Smooth muscle cell (in vitro differentiated cells): ENCODE results near the gene TBC1D17. TPM values are rescaled to one million over a fixed set of nuclear protein-coding genes. Genes with fewer than 3 reads are reported as not detected.
A peak's percentile ranks its signal among the peaks of the same experiment; 100 is the strongest.

ENCODE experiments used
- DNase-seq: peaks from one replicate; lab custom pipeline; 2025; ENCODE audit not compliant: unreplicated experiment; lab: John Stamatoyannopoulos, UW
- H2AFZ ChIP-seq: fragments of 200-600 bp; sonication (generic); 2 replicates; pipeline ENCODE4 v1.6.0; 2016; ENCODE audit warnings: antibody characterized with exemption, low read depth, mild to moderate bottlenecking
- H3F3A ChIP-seq: fragments of 200-600 bp; sonication (generic); 2 replicates; pipeline ENCODE4 v1.6.0; 2017; ENCODE audit warnings: antibody characterized with exemption, low read depth
- H3K27ac ChIP-seq: fragments of 200-600 bp; sonication (generic); 2 replicates; pipeline ENCODE4 v1.5.1; 2016; ENCODE audit warnings: low read depth, mild to moderate bottlenecking
- H3K27me3 ChIP-seq: fragments of 200-600 bp; sonication (generic); 2 replicates; pipeline ENCODE4 v1.6.1; 2016; ENCODE audit warnings: low read depth, mild to moderate bottlenecking
- H3K36me3 ChIP-seq: fragments of 200-600 bp; sonication (generic); 2 replicates; pipeline ENCODE4 v1.5.1; 2016; ENCODE audit warnings: low read depth
- H3K4me1 ChIP-seq: fragments of 200-600 bp; sonication (generic); 2 replicates; pipeline ENCODE4 v1.5.1; 2016; ENCODE audit warnings: low read depth
- H3K4me2 ChIP-seq: fragments of 200-600 bp; sonication (generic); 2 replicates; pipeline ENCODE4 v1.6.0; 2016; ENCODE audit warnings: mild to moderate bottlenecking
- H3K4me3 ChIP-seq: fragments of 200-600 bp; sonication (generic); 2 replicates; pipeline ENCODE4 v1.5.1; 2016; ENCODE audit warnings: mild to moderate bottlenecking
- H3K79me2 ChIP-seq: fragments of 200-600 bp; sonication (generic); 2 replicates; pipeline ENCODE4 v1.6.0; 2016; ENCODE audit warnings: low read depth, mild to moderate bottlenecking
- H3K9ac ChIP-seq: fragments of 200-600 bp; sonication (generic); 2 replicates; pipeline ENCODE4 v1.6.0; 2016; ENCODE audit warnings: low read depth
- H3K9me3 ChIP-seq: fragments of 200-600 bp; sonication (generic); replicated peaks from 2 replicates; pipeline ENCODE4 v1.5.1; 2016; ENCODE audit warnings: low read depth
- H4K20me1 ChIP-seq: fragments of 200-600 bp; sonication (generic); 2 replicates; pipeline ENCODE4 v1.6.0; 2016; ENCODE audit warnings: low read depth
- WGBS: methylation state at CpG from one replicate; pipeline ENCODE4 v1.1.7; 2016; ENCODE audit warnings: low lambda C conversion rate; 5-methylcytosine and 5-hydroxymethylcytosine counted together
- polyA plus RNA-seq: library from polyadenylated mRNA; unstranded; fragments of >200 nt; fragmentation: Nextera tagmentation; extraction: Ambion mirVana; gene quantifications from 2 replicates; pipeline ENCODE4 v1.2.1, GENCODE V29; 2016
- total RNA-seq: library from RNA; depleted of rRNA; stranded (reverse); fragments of >200 nt; gene quantifications from 2 replicates; pipeline ENCODE4 v1.2.3, GENCODE V29; 2014
- TF ChIP-seq, protein P1 (sequence below): fragments of 200-600 bp; sonication (generic); IDR thresholded peaks from 2 replicates; pipeline ENCODE4 v1.5.1; 2017; ENCODE audit warnings: borderline replicate concordance, mild to moderate bottlenecking, antibody characterized with exemption; ENCODE audit not compliant: insufficient read depth, poor library complexity, severe bottlenecking

Gene TBC1D17
- total and polyA plus RNA-seq, 2 experiments from 2014 or later: 9.2 to 41.8 TPM

GRCh38 chr19:49846408-49846807 lies 31.1 kb upstream of the TBC1D17 start:
- Histone ChIP-seq H3K4me1 (no peaks in the 10 kb centered on the region), H3K4me2 (no peak overlapping the region), H4K20me1 (peaks cover 5% of the 10 kb centered on the region), H3K9ac (no peak overlapping the region), H3K9me3 (no peaks in the 10 kb centered on the region), H3K79me2 (peaks cover 16% of the 10 kb centered on the region), H3K27me3 (no peaks in the 10 kb centered on the region), H3F3A (peaks cover 6% of the 10 kb centered on the region), H3K27ac (no peak overlapping the region), H2AFZ (no peak overlapping the region), H3K36me3 (no peaks in the 10 kb centered on the region), H3K4me3 (no peak overlapping the region)
- DNase-seq: no peak
- 95% methylated on average over 5 of the region's 5 CpGs for WGBS
- TF ChIP-seq, protein P1, sequence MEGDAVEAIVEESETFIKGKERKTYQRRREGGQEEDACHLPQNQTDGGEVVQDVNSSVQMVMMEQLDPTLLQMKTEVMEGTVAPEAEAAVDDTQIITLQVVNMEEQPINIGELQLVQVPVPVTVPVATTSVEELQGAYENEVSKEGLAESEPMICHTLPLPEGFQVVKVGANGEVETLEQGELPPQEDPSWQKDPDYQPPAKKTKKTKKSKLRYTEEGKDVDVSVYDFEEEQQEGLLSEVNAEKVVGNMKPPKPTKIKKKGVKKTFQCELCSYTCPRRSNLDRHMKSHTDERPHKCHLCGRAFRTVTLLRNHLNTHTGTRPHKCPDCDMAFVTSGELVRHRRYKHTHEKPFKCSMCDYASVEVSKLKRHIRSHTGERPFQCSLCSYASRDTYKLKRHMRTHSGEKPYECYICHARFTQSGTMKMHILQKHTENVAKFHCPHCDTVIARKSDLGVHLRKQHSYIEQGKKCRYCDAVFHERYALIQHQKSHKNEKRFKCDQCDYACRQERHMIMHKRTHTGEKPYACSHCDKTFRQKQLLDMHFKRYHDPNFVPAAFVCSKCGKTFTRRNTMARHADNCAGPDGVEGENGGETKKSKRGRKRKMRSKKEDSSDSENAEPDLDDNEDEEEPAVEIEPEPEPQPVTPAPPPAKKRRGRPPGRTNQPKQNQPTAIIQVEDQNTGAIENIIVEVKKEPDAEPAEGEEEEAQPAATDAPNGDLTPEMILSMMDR: no peak

DNA sequence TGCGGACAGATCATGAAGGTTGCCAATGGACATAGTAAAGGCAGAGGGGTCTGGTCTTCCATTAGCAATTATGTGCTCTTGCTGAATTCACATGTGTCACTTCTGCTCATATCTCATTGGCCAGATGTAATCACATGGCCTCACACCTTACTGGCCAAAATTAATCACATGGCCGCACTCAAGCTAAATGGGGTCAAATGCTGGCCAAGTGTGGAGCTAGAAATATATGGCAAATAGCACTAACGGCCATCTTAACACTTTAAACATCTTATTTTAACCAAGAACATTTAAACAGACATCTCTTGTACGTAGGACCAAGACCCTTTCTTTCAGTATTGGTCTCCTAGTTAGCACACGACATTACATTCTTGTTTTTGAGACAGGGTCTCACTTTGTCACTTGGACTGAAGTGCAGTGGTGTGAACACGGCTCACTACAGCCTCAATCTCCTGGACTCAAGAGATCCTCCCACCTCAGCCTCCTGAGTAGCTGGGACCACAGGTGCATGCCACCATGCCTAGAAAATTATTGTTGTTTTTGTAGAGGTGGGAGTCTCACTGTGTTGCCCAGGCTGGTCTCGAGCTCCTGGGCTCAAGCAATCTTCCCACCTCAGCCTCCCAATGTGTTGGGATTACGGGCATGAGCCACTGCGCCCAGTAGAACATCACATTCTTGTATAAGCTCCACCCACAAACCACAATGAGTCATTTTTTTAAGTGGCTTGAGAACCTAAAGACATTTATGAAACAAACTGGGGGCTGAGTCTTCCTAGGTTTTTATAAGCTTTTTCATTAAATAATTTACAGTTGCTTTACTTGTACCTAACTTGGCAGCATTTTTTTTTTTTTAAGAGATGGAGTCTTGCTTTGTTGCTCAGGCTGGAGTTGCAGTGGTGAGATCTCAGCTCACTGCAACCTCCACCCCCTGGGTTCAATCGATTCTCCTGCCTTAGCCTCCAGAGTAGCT lies 29.5 kb upstream of the TBC1D17 start:
- TF ChIP-seq, protein P1: no peak
- no peaks in the 10 kb centered on the region for H3K36me3 ChIP-seq
- H2AFZ ChIP-seq: no peak overlapping the region
- peaks cover 11% of the 10 kb centered on the region for H3K4me1 ChIP-seq
- 73% methylated on average over 10 of the region's 10 CpGs for WGBS
- H4K20me1 ChIP-seq: peaks cover 19% of the 10 kb centered on the region
- no peaks in the 10 kb centered on the region for H3K27me3 ChIP-seq
- DNase-seq: no peak
- no peak overlapping the region for H3K4me2 ChIP-seq
- H3F3A ChIP-seq: peaks cover 12% of the 10 kb centered on the region
- peak overlapping the region; percentile 33 for H3K27ac ChIP-seq
- H3K9ac ChIP-seq: no peak overlapping the region
- H3K9me3 ChIP-seq: no peaks in the 10 kb centered on the region
- peaks cover 32% of the 10 kb centered on the region for H3K79me2 ChIP-seq
- no peak overlapping the region for H3K4me3 ChIP-seq

- Histone ChIP-seq H3K9ac (no peak overlapping the region), H3K9me3 (no peaks in the 10 kb centered on the region), H3K4me2 (no peak overlapping the region), H3K4me3 (no peak overlapping the region), H3K36me3 (no peaks in the 10 kb centered on the region), H3K27ac (peak overlapping the region; percentile 33), H3K79me2 (peaks cover 41% of the 10 kb centered on the region), H3K27me3 (no peaks in the 10 kb centered on the region), H2AFZ (no peak overlapping the region), H4K20me1 (peaks cover 28% of the 10 kb centered on the region), H3F3A (peaks cover 12% of the 10 kb centered on the region), H3K4me1 (peaks cover 13% of the 10 kb centered on the region)
- TF ChIP-seq, protein P1: no peak
- no peak for DNase-seq
- 96% methylated on average over 3 of the region's 3 CpGs for WGBS
Measured at GRCh38 chr19:49848938-49849337, 28.6 kb upstream of the TBC1D17 start.
